ENCODE measurements around the gene SLC44A4. TPM values are rescaled to one million over a fixed set of nuclear protein-coding genes. Genes with fewer than 3 reads are reported as not detected.
"Not testable (repeated sequence)": the region's sequence is repeated elsewhere in the genome, so short reads cannot be mapped to it uniquely, and the experiment has no call there.

The SLC44A4 gene
- total RNA-seq, 2 donors from 2014 or later, result 546 to 779 TPM

- no peak overlapping the region for H3K4me3 ChIP-seq
- TF ChIP-seq CTCF (IDR thresholded peaks at IDR 0.05), result no peak
- peaks cover 4% of the 10 kb centered on the region for H3K4me1 ChIP-seq
- peaks cover 4% of the 10 kb centered on the region for H3K36me3 ChIP-seq
- H3K27ac ChIP-seq, result no peak overlapping the region
- H3K9ac ChIP-seq (ENCODE audit: low read depth in 2 of 2, low read length in 2 of 2), result no peak overlapping the region
- intact Hi-C loops (cut with DNase I), result no loop called here
- no peaks in the 10 kb centered on the region for H3K9me3 ChIP-seq
- DNase-seq, result no peak
- H3K27me3 ChIP-seq, result no peaks in the 10 kb centered on the region
Observed at GRCh38 chr6:31861150-31861549, 17.6 kb downstream of the SLC44A4 start.

- Histone ChIP-seq H3K4me1 (peaks cover 4% of the 10 kb centered on the region), H3K27ac (no peak overlapping the region), H3K27me3 (no peaks in the 10 kb centered on the region), H3K36me3 (peaks cover 4% of the 10 kb centered on the region), H3K4me3 (no peak overlapping the region), H3K9ac (ENCODE audit: low read depth in 2 of 2, low read length in 2 of 2) (no peak overlapping the region), H3K9me3 (no peaks in the 10 kb centered on the region)
- intact Hi-C loops (cut with DNase I), result no loop called here
- no peak for TF ChIP-seq CTCF (IDR thresholded peaks at IDR 0.05)
- DNase-seq, result no peak
Observed at GRCh38 chr6:31860349-31860748, 18.4 kb downstream of the SLC44A4 start.

GRCh38 chr6:31859923-31860322 lies 18.9 kb downstream of the SLC44A4 start:
- H3K4me1 ChIP-seq, result peaks cover 4% of the 10 kb centered on the region
- no peak for TF ChIP-seq CTCF (IDR thresholded peaks at IDR 0.05)
- no peaks in the 10 kb centered on the region for H3K27me3 ChIP-seq
- H3K9me3 ChIP-seq, result no peaks in the 10 kb centered on the region
- DNase-seq, result no peak
- H3K9ac ChIP-seq (ENCODE audit: low read depth in 2 of 2, low read length in 2 of 2), result no peak overlapping the region
- no peak overlapping the region for H3K4me3 ChIP-seq
- peaks cover 4% of the 10 kb centered on the region for H3K36me3 ChIP-seq
- H3K27ac ChIP-seq, result no peak overlapping the region
- intact Hi-C loops (cut with DNase I), result no loop called here

- Histone ChIP-seq H3K27me3 (no peaks in the 10 kb centered on the region), H3K9me3 (no peaks in the 10 kb centered on the region), H3K4me1 (peaks cover 4% of the 10 kb centered on the region), H3K36me3 (no peaks in the 10 kb centered on the region), H3K9ac (ENCODE audit: low read depth in 2 of 2, low read length in 2 of 2) (no peak overlapping the region), H3K27ac (no peak overlapping the region), H3K4me3 (no peak overlapping the region)
- DNase-seq, result no peak
- TF ChIP-seq CTCF (IDR thresholded peaks at IDR 0.05), result no peak
- intact Hi-C loops (cut with DNase I), result no loop called here
Observed at GRCh38 chr6:31858707-31859106, 20.1 kb downstream of the SLC44A4 start.

- H3K36me3 ChIP-seq; H3K27me3 ChIP-seq; H3K9me3 ChIP-seq; H3K27ac ChIP-seq; H3K4me1 ChIP-seq; DNase-seq; intact Hi-C loops (cut with DNase I); H3K4me3 ChIP-seq; H3K9ac ChIP-seq (ENCODE audit: low read depth in 2 of 2, low read length in 2 of 2): not testable (repeated sequence)
Observed at GRCh38 chr6:31857774-31858173, 21.0 kb downstream of the SLC44A4 start.

GRCh38 chr6:31851980-31852718 lies 26.6 kb downstream of the SLC44A4 start:
- intact Hi-C loops (cut with DNase I); H3K36me3 ChIP-seq; H3K4me1 ChIP-seq; H3K27me3 ChIP-seq; H3K27ac ChIP-seq; H3K4me3 ChIP-seq; H3K9ac ChIP-seq (ENCODE audit: low read depth in 2 of 2, low read length in 2 of 2); DNase-seq; H3K9me3 ChIP-seq: not testable (repeated sequence)
